Right hindlimb (tissue), 1 donor: ENCODE data around the gene SLC7A6.

Experiments used
- DNase-seq: peaks from one replicate; pipeline ENCODE4 v3.0.0-alpha.2; 2018

SLC7A6 gene

GRCh38 chr16:68348639-68349445 lies 84.5 kb downstream of the SLC7A6 start:
- no peak for DNase-seq

GRCh38 chr16:68349838-68350410 lies 85.6 kb downstream of the SLC7A6 start:
- no peak for DNase-seq

- DNase-seq: no peak
Observed at GRCh38 chr16:68350813-68351350, 86.6 kb downstream of the SLC7A6 start.
